PC-3 (cell line): ENCODE measurements around the gene RNF166. TPM values are rescaled to one million over a fixed set of nuclear protein-coding genes. Genes with fewer than 3 reads are reported as not detected.

Experiments used
- ATAC-seq: fragments of 200-7000 bp; cut with Tn5 transposase; 2 replicates; pipeline ENCODE4 v1.9.1; 2020; ENCODE audit warnings: mild to moderate bottlenecking, moderate library complexity
- BruUV-seq: library from RNA; stranded (reverse); fragments of 400-500 nt; replicated peaks from 2 replicates; lab custom pipeline; 2021; lab: Mats Ljungman, UMichigan
- CTCF ChIA-PET: fragments of 300-600 bp; sonication (Branson Sonifier 250); formaldehyde crosslinking; loops from one replicate; lab custom pipeline; 2022; ENCODE audit warnings: antibody characterized with exemption; lab: Charles Lee
- POLR2A ChIA-PET: fragments of 300-600 bp; sonication (Branson Sonifier 250); formaldehyde crosslinking; loops from one replicate; lab custom pipeline; 2022; ENCODE audit warnings: antibody characterized with exemption; ENCODE audit not compliant: unreplicated experiment; lab: Charles Lee
- DNase-seq: peaks from one replicate; pipeline ENCODE4 v3.0.0-alpha.2; 2015
- H2AFZ ChIP-seq: fragments of 300-600 bp; sonication (generic); 2 replicates; pipeline ENCODE4 v1.6.0; 2016; ENCODE audit warnings: antibody characterized with exemption, low read length
- H3F3A ChIP-seq: fragments of 300-600 bp; sonication (generic); one replicate; pipeline ENCODE4 v1.6.0; 2017; ENCODE audit warnings: antibody characterized with exemption, low read length, control low read depth, mild to moderate bottlenecking; ENCODE audit not compliant: unreplicated experiment
- H3K27ac ChIP-seq: fragments of 300-600 bp; sonication (generic); 2 replicates; pipeline ENCODE4 v1.5.1; 2016; ENCODE audit warnings: mild to moderate bottlenecking, low read length
- H3K27me3 ChIP-seq: fragments of 300-600 bp; sonication (generic); 2 replicates; pipeline ENCODE4 v1.6.1; 2016; ENCODE audit warnings: low read length, mixed read lengths
- H3K36me3 ChIP-seq: fragments of 300-600 bp; sonication (generic); 2 replicates; pipeline ENCODE4 v1.6.1; 2016; ENCODE audit warnings: low read depth, mixed run types, low read length, mixed read lengths
- H3K4me1 ChIP-seq: fragments of 300-600 bp; sonication (generic); 2 replicates; pipeline ENCODE4 v1.5.1; 2016; ENCODE audit warnings: low read length; ENCODE audit not compliant: insufficient read depth
- H3K4me2 ChIP-seq: fragments of 300-600 bp; sonication (generic); 2 replicates; pipeline ENCODE4 v1.6.0; 2016; ENCODE audit warnings: low read length
- H3K4me3 ChIP-seq: fragments of 300-600 bp; sonication (generic); 2 replicates; pipeline ENCODE4 v1.5.1; 2016; ENCODE audit warnings: mild to moderate bottlenecking, low read length, mixed read lengths
- H3K79me2 ChIP-seq: fragments of 300-600 bp; sonication (generic); 2 replicates; pipeline ENCODE4 v1.6.1; 2017; ENCODE audit warnings: low read length, mixed read lengths
- H3K9ac ChIP-seq: fragments of 300-600 bp; sonication (generic); 2 replicates; pipeline ENCODE4 v1.6.0; 2016; ENCODE audit warnings: mild to moderate bottlenecking, low read length
- H3K9me2 ChIP-seq: fragments of 300-600 bp; sonication (generic); replicated peaks from 2 replicates; pipeline ENCODE4 v1.6.1; 2016; ENCODE audit warnings: mixed run types, low read length, mixed read lengths
- H3K9me3 ChIP-seq: fragments of 300-600 bp; sonication (generic); 2 replicates; pipeline ENCODE4 v1.6.1; 2016; ENCODE audit warnings: low read length, mixed read lengths
- H4K20me1 ChIP-seq: fragments of 300-600 bp; sonication (generic); 2 replicates; pipeline ENCODE4 v1.6.1; 2016; ENCODE audit warnings: low read length, mixed read lengths
- EZH2 ChIP-seq: fragments of 300-600 bp; sonication (generic); IDR thresholded peaks from one replicate; pipeline ENCODE4 v1.6.1; 2017; ENCODE audit warnings: antibody characterized with exemption, mild to moderate bottlenecking, low read length; ENCODE audit not compliant: unreplicated experiment
- EZH2phosphoT487 ChIP-seq: fragments of 300-600 bp; sonication (generic); IDR thresholded peaks from 2 replicates; pipeline ENCODE4 v1.6.1; 2018; ENCODE audit warnings: mild to moderate bottlenecking, antibody characterized with exemption, low read length, borderline replicate concordance
- intact Hi-C: fragments of 100-400 bp; cut with micrococcal nuclease; formaldehyde crosslinking; loops from 2 replicates; pipeline ENCODE4 v1.9.0; 2023
- total RNA-seq: library from RNA; depleted of rRNA; stranded (reverse); fragments of >200 nt; gene quantifications from 2 replicates; pipeline ENCODE4 v1.2.3, GENCODE V29; 2014
- TF ChIP-seq, protein P1 (sequence below): fragments of 300-600 bp; sonication (generic); conservative IDR thresholded peaks from 2 replicates; pipeline ENCODE4 v1.5.1; 2017; ENCODE audit warnings: antibody characterized with exemption, low read depth, mild to moderate bottlenecking, low read length

The RNF166 gene
- total RNA-seq, 1 experiment from 2014 or later = 28.8 TPM

DNA sequence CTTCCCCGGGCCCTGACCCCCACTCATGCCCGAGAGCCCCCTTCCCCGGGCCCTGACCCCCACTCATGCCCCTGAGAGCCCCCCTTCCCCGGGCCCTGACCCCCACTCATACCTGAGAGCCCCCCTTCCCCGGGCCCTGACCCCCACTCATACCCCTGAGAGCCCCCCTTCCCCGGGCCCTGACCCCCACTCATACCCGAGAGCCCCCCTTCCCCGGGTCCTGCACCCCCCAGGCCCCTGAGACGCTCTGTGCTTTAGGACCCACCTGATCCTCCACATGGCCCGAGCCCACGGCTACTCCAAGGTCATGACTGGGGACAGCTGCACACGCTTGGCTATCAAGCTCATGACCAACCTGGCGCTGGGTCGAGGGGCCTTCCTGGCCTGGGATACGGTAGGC lies 6.8 kb upstream of the RNF166 start:
- Histone ChIP-seq H3K4me3 (no peak overlapping the region), H3K36me3 (peaks cover 4% of the 10 kb centered on the region; the same call in 1 of the 2 replicates), H3K79me2 (peaks cover 29% of the 10 kb centered on the region), H3K9me2 (no peaks in the 10 kb centered on the region), H4K20me1 (no peaks in the 10 kb centered on the region), H3K4me2 (no peak overlapping the region), H3K4me1 (no peaks in the 10 kb centered on the region), H2AFZ (no peak overlapping the region), H3K9ac (no peak overlapping the region), H3K27ac (no peak overlapping the region), H3K27me3 (no peaks in the 10 kb centered on the region), H3F3A (no peaks in the 10 kb centered on the region), H3K9me3 (no peaks in the 10 kb centered on the region)
- intact Hi-C loops = no loop called here
- DNase-seq = no peak
- TF ChIP-seq, protein P1, sequence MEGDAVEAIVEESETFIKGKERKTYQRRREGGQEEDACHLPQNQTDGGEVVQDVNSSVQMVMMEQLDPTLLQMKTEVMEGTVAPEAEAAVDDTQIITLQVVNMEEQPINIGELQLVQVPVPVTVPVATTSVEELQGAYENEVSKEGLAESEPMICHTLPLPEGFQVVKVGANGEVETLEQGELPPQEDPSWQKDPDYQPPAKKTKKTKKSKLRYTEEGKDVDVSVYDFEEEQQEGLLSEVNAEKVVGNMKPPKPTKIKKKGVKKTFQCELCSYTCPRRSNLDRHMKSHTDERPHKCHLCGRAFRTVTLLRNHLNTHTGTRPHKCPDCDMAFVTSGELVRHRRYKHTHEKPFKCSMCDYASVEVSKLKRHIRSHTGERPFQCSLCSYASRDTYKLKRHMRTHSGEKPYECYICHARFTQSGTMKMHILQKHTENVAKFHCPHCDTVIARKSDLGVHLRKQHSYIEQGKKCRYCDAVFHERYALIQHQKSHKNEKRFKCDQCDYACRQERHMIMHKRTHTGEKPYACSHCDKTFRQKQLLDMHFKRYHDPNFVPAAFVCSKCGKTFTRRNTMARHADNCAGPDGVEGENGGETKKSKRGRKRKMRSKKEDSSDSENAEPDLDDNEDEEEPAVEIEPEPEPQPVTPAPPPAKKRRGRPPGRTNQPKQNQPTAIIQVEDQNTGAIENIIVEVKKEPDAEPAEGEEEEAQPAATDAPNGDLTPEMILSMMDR = no peak
- TF ChIP-seq EZH2 = no peak
- TF ChIP-seq EZH2phosphoT487 = no peak
- ChIA-PET CTCF (no interaction called here), POLR2A (no interaction called here)
- no TSS peak for BruUV-seq
- no peak for ATAC-seq

DNA sequence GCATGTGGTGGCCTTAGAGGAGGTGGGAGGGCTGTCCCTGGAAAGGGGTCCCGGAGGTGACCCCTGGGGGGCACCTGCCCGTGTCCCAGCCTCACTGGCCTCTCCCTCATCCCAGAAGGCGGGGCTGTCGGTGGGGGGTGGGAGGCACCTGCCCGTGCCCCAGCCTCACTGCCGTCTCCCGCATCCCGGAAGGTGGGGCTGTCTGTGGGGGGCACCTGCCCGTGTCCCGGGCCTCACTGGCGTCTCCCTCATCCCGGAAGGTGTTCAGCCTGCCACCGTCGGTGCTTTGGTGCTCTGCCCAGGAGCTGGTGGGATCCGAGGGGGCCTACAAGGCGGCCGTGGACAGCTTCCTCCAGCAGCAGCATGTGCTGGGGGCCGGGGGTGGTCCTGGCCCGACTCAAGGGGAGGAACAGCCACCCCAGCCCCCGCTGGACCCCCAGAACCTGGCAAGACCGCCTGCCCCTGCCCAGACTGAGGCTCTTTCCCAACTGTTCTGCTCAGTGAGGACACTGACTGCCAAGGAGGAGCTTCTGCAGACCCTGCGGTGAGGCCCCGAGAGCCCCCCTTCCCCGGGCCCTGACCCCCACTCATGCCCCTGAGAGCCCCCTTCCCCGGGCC lies 6.3 kb upstream of the RNF166 start:
- ATAC-seq (no peak), DNase-seq (no peak)
- Histone ChIP-seq H4K20me1 (no peaks in the 10 kb centered on the region), H3K4me2 (no peak overlapping the region), H3K4me3 (no peak overlapping the region), H3K79me2 (peaks cover 35% of the 10 kb centered on the region), H3F3A (no peaks in the 10 kb centered on the region), H3K27ac (no peak overlapping the region), H2AFZ (no peak overlapping the region), H3K27me3 (no peaks in the 10 kb centered on the region), H3K9me2 (no peaks in the 10 kb centered on the region), H3K36me3 (peaks cover 4% of the 10 kb centered on the region; the same call in 1 of the 2 replicates), H3K9ac (no peak overlapping the region), H3K4me1 (no peaks in the 10 kb centered on the region), H3K9me3 (no peaks in the 10 kb centered on the region)
- ChIA-PET CTCF (no interaction called here), POLR2A (no interaction called here)
- BruUV-seq = no TSS peak
- intact Hi-C loops = no loop called here
- TF ChIP-seq EZH2phosphoT487 = no peak
- TF ChIP-seq EZH2 = no peak
- TF ChIP-seq, protein P1 = no peak

DNA sequence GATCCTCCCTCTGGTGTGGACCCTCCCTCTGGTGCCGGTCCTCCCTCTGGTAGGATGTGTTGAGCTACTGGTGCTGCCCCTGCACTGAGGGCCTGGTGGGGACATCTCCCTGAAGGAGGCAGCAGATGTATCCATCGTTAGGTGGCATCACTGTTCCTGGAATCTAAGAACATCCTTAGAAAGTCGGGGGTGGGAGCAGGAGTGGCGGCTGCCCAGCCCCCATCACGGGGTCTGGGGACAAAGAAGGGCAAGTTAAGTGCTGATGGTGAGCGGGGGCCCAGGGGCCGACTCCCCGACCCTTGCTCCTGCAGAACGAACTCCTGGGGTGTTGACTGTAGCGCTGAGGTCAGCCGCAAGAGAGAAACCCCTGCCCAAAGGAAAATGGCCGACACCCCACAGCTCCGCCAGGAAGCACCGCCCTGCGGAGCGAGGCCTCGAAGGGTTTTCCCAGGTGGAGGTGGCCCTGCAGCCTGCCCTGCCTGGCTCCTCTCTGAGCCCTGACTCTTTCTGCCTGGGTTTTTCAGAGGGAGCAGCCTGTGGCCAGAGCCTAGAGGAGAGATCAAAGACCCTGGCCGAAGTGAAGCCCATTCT lies 5.6 kb upstream of the RNF166 start:
- Histone ChIP-seq H3K4me3 (no peak overlapping the region), H3F3A (no peaks in the 10 kb centered on the region), H4K20me1 (no peaks in the 10 kb centered on the region), H2AFZ (no peak overlapping the region), H3K9me3 (no peaks in the 10 kb centered on the region), H3K36me3 (peaks cover 4% of the 10 kb centered on the region; the same call in 1 of the 2 replicates), H3K27ac (no peak overlapping the region), H3K4me1 (no peaks in the 10 kb centered on the region), H3K79me2 (peaks cover 42% of the 10 kb centered on the region), H3K9me2 (no peaks in the 10 kb centered on the region), H3K27me3 (no peaks in the 10 kb centered on the region), H3K9ac (no peak overlapping the region), H3K4me2 (no peak overlapping the region)
- CTCF ChIA-PET = no interaction called here
- BruUV-seq = no TSS peak
- TF ChIP-seq, protein P1 = no peak
- TF ChIP-seq EZH2phosphoT487 (no peak), EZH2 (no peak)
- ATAC-seq = no peak
- POLR2A ChIA-PET = no interaction called here
- intact Hi-C loops = no loop called here
- no peak for DNase-seq
